ENCODE data around the gene CRYBG2.

Gene CRYBG2

GRCh38 chr1:26305667-26306289, 48.2 kb downstream of the CRYBG2 start:
- TF ChIP-seq SIN3A (IDR thresholded peaks at IDR 0.05; ENCODE audit: borderline replicate concordance, insufficient read depth, low read length) (no peak), TAF1 (IDR thresholded peaks at IDR 0.05; ENCODE audit: borderline replicate concordance, insufficient read depth, low read length) (no peak), POLR2AphosphoS5 (IDR thresholded peaks at IDR 0.05; ENCODE audit: low read depth, low read length) (no peak), FOXP2 (optimal IDR thresholded peaks at IDR 0.05; ENCODE audit: borderline replicate concordance, extremely low read depth, extremely low read length, insufficient read depth) (no peak)
- TF ChIP-seq, protein P1, sequence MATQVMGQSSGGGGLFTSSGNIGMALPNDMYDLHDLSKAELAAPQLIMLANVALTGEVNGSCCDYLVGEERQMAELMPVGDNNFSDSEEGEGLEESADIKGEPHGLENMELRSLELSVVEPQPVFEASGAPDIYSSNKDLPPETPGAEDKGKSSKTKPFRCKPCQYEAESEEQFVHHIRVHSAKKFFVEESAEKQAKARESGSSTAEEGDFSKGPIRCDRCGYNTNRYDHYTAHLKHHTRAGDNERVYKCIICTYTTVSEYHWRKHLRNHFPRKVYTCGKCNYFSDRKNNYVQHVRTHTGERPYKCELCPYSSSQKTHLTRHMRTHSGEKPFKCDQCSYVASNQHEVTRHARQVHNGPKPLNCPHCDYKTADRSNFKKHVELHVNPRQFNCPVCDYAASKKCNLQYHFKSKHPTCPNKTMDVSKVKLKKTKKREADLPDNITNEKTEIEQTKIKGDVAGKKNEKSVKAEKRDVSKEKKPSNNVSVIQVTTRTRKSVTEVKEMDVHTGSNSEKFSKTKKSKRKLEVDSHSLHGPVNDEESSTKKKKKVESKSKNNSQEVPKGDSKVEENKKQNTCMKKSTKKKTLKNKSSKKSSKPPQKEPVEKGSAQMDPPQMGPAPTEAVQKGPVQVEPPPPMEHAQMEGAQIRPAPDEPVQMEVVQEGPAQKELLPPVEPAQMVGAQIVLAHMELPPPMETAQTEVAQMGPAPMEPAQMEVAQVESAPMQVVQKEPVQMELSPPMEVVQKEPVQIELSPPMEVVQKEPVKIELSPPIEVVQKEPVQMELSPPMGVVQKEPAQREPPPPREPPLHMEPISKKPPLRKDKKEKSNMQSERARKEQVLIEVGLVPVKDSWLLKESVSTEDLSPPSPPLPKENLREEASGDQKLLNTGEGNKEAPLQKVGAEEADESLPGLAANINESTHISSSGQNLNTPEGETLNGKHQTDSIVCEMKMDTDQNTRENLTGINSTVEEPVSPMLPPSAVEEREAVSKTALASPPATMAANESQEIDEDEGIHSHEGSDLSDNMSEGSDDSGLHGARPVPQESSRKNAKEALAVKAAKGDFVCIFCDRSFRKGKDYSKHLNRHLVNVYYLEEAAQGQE (IDR thresholded peaks at IDR 0.05; ENCODE audit: insufficient read depth in 1 of 2, low read depth in 2 of 2, low read length in 2 of 2), result no peak

GRCh38 chr1:26302733-26303405, 51.1 kb downstream of the CRYBG2 start:
- TF ChIP-seq POLR2AphosphoS5 (IDR thresholded peaks at IDR 0.05; ENCODE audit: low read depth, low read length) (no peak), FOXP2 (optimal IDR thresholded peaks at IDR 0.05; ENCODE audit: borderline replicate concordance, extremely low read depth, extremely low read length, insufficient read depth) (no peak), SIN3A (IDR thresholded peaks at IDR 0.05; ENCODE audit: borderline replicate concordance, insufficient read depth, low read length) (no peak), TAF1 (IDR thresholded peaks at IDR 0.05; ENCODE audit: borderline replicate concordance, insufficient read depth, low read length) (no peak)
- TF ChIP-seq, protein P1 (IDR thresholded peaks at IDR 0.05; ENCODE audit: insufficient read depth in 1 of 2, low read depth in 2 of 2, low read length in 2 of 2), result no peak

DNA sequence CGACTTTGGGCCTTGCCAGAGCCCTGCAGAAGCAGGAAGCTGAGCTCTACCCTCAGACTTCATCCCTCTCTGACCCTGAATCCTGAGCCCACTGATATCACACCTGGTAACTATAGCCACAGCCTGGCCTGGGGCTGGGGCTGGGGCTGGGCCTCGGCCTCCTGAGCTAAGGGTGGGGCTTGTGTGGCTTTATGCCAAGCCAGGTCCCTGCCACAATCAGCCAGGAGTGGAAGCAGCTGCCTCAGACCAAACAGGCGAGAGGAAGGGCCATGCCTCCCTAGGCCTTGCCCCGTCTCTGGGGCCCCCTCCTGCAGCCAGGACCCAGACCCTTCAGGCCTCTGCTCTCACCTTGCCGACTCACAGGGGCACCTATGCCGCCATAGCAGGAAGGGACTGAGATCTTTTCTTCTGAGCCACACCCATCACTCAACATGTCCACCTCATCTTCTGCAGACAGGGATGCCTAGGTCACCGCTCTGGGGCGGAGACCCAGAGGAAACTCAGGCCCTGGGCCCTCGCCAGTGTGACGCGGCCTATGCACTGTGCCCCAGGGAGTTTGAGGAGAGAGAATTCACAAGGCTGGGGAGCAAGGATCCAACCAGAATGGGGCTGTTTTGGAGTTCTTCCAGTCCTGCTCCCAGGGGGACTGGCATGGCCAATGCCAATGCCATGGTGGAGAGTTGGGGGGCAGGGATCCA, 53.2 kb downstream of the CRYBG2 start:
- TF ChIP-seq FOXP2 (optimal IDR thresholded peaks at IDR 0.05; ENCODE audit: borderline replicate concordance, extremely low read depth, extremely low read length, insufficient read depth) (no peak), POLR2AphosphoS5 (IDR thresholded peaks at IDR 0.05; ENCODE audit: low read depth, low read length) (no peak), SIN3A (IDR thresholded peaks at IDR 0.05; ENCODE audit: borderline replicate concordance, insufficient read depth, low read length) (no peak), TAF1 (IDR thresholded peaks at IDR 0.05; ENCODE audit: borderline replicate concordance, insufficient read depth, low read length) (no peak)
- TF ChIP-seq, protein P1 (IDR thresholded peaks at IDR 0.05; ENCODE audit: insufficient read depth in 1 of 2, low read depth in 2 of 2, low read length in 2 of 2), result no peak

DNA sequence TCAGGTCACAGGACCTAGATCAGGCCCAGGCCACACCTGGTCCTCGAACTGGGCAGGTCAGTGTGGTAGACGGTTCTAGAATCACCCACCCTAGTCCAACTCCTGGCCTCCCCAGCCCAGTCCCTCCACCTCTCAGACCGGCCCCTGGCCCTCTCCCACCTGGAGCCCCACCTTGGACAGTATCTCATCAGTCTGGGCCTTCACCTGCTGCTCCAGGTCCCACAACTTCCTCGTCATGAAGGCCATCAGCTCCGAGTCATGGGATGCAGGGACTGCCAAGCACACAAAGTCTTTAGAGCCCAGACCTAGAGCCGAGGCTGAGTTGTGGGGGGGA, 56.2 kb downstream of the CRYBG2 start:
- TF ChIP-seq POLR2AphosphoS5 (IDR thresholded peaks at IDR 0.05; ENCODE audit: low read depth, low read length) (no peak), FOXP2 (optimal IDR thresholded peaks at IDR 0.05; ENCODE audit: borderline replicate concordance, extremely low read depth, extremely low read length, insufficient read depth) (no peak), SIN3A (IDR thresholded peaks at IDR 0.05; ENCODE audit: borderline replicate concordance, insufficient read depth, low read length) (no peak), TAF1 (IDR thresholded peaks at IDR 0.05; ENCODE audit: borderline replicate concordance, insufficient read depth, low read length) (no peak)
- TF ChIP-seq, protein P1 (IDR thresholded peaks at IDR 0.05; ENCODE audit: insufficient read depth in 1 of 2, low read depth in 2 of 2, low read length in 2 of 2), result no peak
